ENCODE data around the gene MRPL28.
"Not testable (repeated sequence)": the region's sequence is repeated elsewhere in the genome, so short reads cannot be mapped to it uniquely, and the experiment has no call there.

The MRPL28 gene

GRCh38 chr16:340370-341091, 29.8 kb downstream of the MRPL28 start:
- H3K4me3 ChIP-seq (ENCODE audit: low read length) = no peak overlapping the region
- DNase-seq (ENCODE audit: low read depth) = no peak
- TF ChIP-seq CTCF (IDR thresholded peaks at IDR 0.05; ENCODE audit: insufficient read depth, low read depth, low read length, missing control alignments) = no peak

- H3K4me3 ChIP-seq (ENCODE audit: low read length) = no peak overlapping the region
- TF ChIP-seq CTCF (IDR thresholded peaks at IDR 0.05; ENCODE audit: insufficient read depth, low read depth, low read length, missing control alignments) = no peak
- DNase-seq (ENCODE audit: low read depth) = no peak
These were observed 30.7 kb downstream of the MRPL28 start for GRCh38 chr16:339680-340079.

- no peak for DNase-seq (ENCODE audit: low read depth)
- no peak overlapping the region for H3K4me3 ChIP-seq (ENCODE audit: low read length)
- TF ChIP-seq CTCF (IDR thresholded peaks at IDR 0.05; ENCODE audit: insufficient read depth, low read depth, low read length, missing control alignments) = no peak
These were observed 32.3 kb downstream of the MRPL28 start for GRCh38 chr16:337975-338575.

- no peak for DNase-seq (ENCODE audit: low read depth)
- no peak overlapping the region for H3K4me3 ChIP-seq (ENCODE audit: low read length)
- no peak for TF ChIP-seq CTCF (IDR thresholded peaks at IDR 0.05; ENCODE audit: insufficient read depth, low read depth, low read length, missing control alignments)
These were observed 32.9 kb downstream of the MRPL28 start for GRCh38 chr16:337437-337836.

GRCh38 chr16:336269-336668, 34.1 kb downstream of the MRPL28 start:
- no peak for DNase-seq (ENCODE audit: low read depth)
- TF ChIP-seq CTCF (IDR thresholded peaks at IDR 0.05; ENCODE audit: insufficient read depth, low read depth, low read length, missing control alignments) = no peak
- H3K4me3 ChIP-seq (ENCODE audit: low read length) = no peak overlapping the region

GRCh38 chr16:334861-335632, 35.3 kb downstream of the MRPL28 start:
- DNase-seq (ENCODE audit: low read depth); H3K4me3 ChIP-seq (ENCODE audit: low read length): not testable (repeated sequence)

- H3K4me3 ChIP-seq (ENCODE audit: low read length); DNase-seq (ENCODE audit: low read depth): not testable (repeated sequence)
These were observed 36.0 kb downstream of the MRPL28 start for GRCh38 chr16:334164-334832.

Measured in epithelial cell of esophagus (primary cell).